Osteoblast (primary cell): ENCODE data around the gene COL8A1. TPM values are rescaled to one million over a fixed set of nuclear protein-coding genes. Genes with fewer than 3 reads are reported as not detected.
A peak's percentile ranks its signal among the peaks of the same experiment; 100 is the strongest.

Experiments used
- DNase-seq: peaks from one replicate; pipeline ENCODE4 v3.0.0; 2011; ENCODE audit warnings: low spot score, mixed read lengths; ENCODE audit not compliant: insufficient read length; ENCODE audit errors: missing footprints
- H2AFZ ChIP-seq: 2 replicates; pipeline ENCODE4 v1.6.0; 2011; ENCODE audit warnings: mild to moderate bottlenecking, low read length
- H3K27ac ChIP-seq: 2 replicates; pipeline ENCODE4 v1.5.1; 2011; ENCODE audit warnings: mild to moderate bottlenecking, low read depth, low read length, moderate library complexity
- H3K27me3 ChIP-seq: 2 replicates; pipeline ENCODE4 v1.6.0; 2012; ENCODE audit warnings: mild to moderate bottlenecking, control low read depth, inconsistent platforms, low read length, moderate library complexity; ENCODE audit not compliant: insufficient read depth
- H3K36me3 ChIP-seq: 2 replicates; pipeline ENCODE4 v1.5.1; 2011; ENCODE audit warnings: mild to moderate bottlenecking, low read length, control low read depth, moderate library complexity; ENCODE audit not compliant: insufficient read depth
- H3K4me1 ChIP-seq: 2 replicates; pipeline ENCODE4 v1.5.1; 2011; ENCODE audit warnings: mild to moderate bottlenecking, low read length, control low read depth, moderate library complexity; ENCODE audit not compliant: insufficient read depth
- H3K4me2 ChIP-seq: 2 replicates; pipeline ENCODE4 v1.6.0; 2011; ENCODE audit warnings: mild to moderate bottlenecking, low read length; ENCODE audit not compliant: insufficient read depth
- H3K4me3 ChIP-seq: fragments of 200-600 bp; sonication (generic); 3 replicates; pipeline ENCODE4 v1.5.1; 2012; ENCODE audit warnings: mild to moderate bottlenecking, low read length, inconsistent platforms; ENCODE audit not compliant: insufficient read depth
- H3K79me2 ChIP-seq: 2 replicates; pipeline ENCODE4 v1.6.0; 2012; ENCODE audit warnings: mild to moderate bottlenecking, low read length, control low read depth, inconsistent platforms; ENCODE audit not compliant: insufficient read depth
- H3K9me3 ChIP-seq: 2 replicates; pipeline ENCODE4 v1.5.1; 2011; ENCODE audit warnings: low read depth, low read length, control low read depth
- H4K20me1 ChIP-seq: 2 replicates; pipeline ENCODE4 v1.6.0; 2012; ENCODE audit warnings: mild to moderate bottlenecking, low read length, control low read depth; ENCODE audit not compliant: insufficient read depth
- total RNA-seq: library from RNA; depleted of rRNA; stranded (reverse); fragments of >200 nt; gene quantifications from 2 replicates; pipeline ENCODE4 v1.2.3, GENCODE V29; 2012
- TF ChIP-seq, protein P1 (sequence below): IDR thresholded peaks from 2 replicates; pipeline ENCODE4 v1.5.1; 2011; ENCODE audit warnings: mild to moderate bottlenecking, low read depth, low read length, moderate library complexity; ENCODE audit errors: extremely low read depth

COL8A1 gene
- total RNA-seq, 1 donor, result 311 TPM

DNA sequence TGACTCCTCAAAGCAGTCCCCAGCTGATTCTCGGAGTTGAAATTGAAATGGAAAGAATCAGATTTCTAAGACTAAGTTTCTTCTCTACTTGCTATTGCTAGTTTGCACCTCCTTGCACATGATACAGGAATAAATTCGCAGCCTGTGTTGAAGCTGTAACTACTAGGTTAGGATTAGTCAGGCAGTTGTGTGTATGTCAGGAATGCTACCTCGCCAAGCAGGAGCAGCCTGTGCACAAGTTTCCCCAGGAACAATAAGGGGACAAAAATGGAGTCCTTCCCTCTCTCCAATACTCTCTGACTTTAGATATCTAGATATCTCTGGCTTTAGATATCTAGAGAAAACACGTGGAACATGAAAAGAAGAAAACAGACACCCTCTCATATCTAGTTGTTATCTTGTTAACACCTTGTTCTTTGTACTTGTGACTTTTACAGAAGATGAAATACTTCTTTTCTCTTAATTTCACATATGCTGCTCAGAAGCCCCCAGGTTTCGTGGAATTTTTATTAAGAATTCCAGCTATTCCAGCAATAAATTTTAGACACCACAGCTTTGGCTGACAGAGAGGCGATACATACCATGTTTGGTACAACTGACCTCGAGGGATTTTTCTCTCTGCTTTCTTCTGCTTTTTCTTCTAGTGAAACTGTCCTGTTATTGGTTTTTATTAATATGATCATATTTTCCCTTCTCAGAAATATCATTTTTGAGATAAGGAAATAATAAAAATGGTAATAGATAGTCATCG is 123.2 kb downstream of the COL8A1 start:
- Histone ChIP-seq H3K4me2 (no peak overlapping the region), H3K36me3 (peaks cover 15% of the 10 kb centered on the region), H2AFZ (no peak overlapping the region), H3K4me1 (peaks cover 52% of the 10 kb centered on the region), H3K4me3 (no peak overlapping the region), H3K27ac (no peak overlapping the region), H3K27me3 (no peaks in the 10 kb centered on the region), H4K20me1 (no peaks in the 10 kb centered on the region), H3K79me2 (peaks cover 2% of the 10 kb centered on the region), H3K9me3 (no peaks in the 10 kb centered on the region)
- DNase-seq, result no peak
- TF ChIP-seq, protein P1, sequence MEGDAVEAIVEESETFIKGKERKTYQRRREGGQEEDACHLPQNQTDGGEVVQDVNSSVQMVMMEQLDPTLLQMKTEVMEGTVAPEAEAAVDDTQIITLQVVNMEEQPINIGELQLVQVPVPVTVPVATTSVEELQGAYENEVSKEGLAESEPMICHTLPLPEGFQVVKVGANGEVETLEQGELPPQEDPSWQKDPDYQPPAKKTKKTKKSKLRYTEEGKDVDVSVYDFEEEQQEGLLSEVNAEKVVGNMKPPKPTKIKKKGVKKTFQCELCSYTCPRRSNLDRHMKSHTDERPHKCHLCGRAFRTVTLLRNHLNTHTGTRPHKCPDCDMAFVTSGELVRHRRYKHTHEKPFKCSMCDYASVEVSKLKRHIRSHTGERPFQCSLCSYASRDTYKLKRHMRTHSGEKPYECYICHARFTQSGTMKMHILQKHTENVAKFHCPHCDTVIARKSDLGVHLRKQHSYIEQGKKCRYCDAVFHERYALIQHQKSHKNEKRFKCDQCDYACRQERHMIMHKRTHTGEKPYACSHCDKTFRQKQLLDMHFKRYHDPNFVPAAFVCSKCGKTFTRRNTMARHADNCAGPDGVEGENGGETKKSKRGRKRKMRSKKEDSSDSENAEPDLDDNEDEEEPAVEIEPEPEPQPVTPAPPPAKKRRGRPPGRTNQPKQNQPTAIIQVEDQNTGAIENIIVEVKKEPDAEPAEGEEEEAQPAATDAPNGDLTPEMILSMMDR, result no peak

GRCh38 chr3:99762901-99763300 is 124.5 kb downstream of the COL8A1 start:
- no peak for DNase-seq
- peaks cover 51% of the 10 kb centered on the region for H3K4me1 ChIP-seq
- no peaks in the 10 kb centered on the region for H3K9me3 ChIP-seq
- H2AFZ ChIP-seq, result no peak overlapping the region
- H3K27me3 ChIP-seq, result no peaks in the 10 kb centered on the region
- peaks cover 25% of the 10 kb centered on the region for H3K36me3 ChIP-seq
- peaks cover 2% of the 10 kb centered on the region for H3K79me2 ChIP-seq
- no peak overlapping the region for H3K4me3 ChIP-seq
- no peak overlapping the region for H3K27ac ChIP-seq
- no peak overlapping the region for H3K4me2 ChIP-seq
- H4K20me1 ChIP-seq, result no peaks in the 10 kb centered on the region
- TF ChIP-seq, protein P1, result no peak

DNA sequence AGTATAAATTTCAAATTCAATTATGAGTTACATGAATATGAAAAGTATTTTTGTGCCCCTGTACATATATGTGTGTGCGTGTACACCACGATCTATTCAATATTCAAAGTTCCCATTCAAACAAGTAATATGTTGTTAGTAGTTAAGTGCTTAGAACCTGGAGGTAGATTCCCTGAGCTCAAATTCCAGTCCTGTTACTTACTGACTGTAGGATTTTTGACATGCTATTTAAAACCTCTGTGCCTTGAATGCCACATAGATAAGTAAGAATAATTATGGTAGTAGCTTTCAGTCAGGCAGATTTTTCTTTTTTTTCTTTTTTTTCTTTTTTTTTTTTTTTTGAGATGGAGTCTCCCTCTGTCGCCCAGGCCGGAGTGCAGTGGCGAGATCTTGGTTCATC is 126.0 kb downstream of the COL8A1 start:
- no peak overlapping the region for H3K4me2 ChIP-seq
- H3K79me2 ChIP-seq, result no peaks in the 10 kb centered on the region
- H2AFZ ChIP-seq, result no peak overlapping the region
- H3K27me3 ChIP-seq, result no peaks in the 10 kb centered on the region
- H3K36me3 ChIP-seq, result peaks cover 32% of the 10 kb centered on the region
- TF ChIP-seq, protein P1, result no peak
- H4K20me1 ChIP-seq, result no peaks in the 10 kb centered on the region
- no peaks in the 10 kb centered on the region for H3K9me3 ChIP-seq
- H3K4me3 ChIP-seq, result no peak overlapping the region
- no peak overlapping the region for H3K27ac ChIP-seq
- no peak for DNase-seq
- peaks cover 44% of the 10 kb centered on the region for H3K4me1 ChIP-seq

GRCh38 chr3:99765042-99765942 is 126.9 kb downstream of the COL8A1 start:
- Histone ChIP-seq H2AFZ (no peak overlapping the region), H3K9me3 (no peaks in the 10 kb centered on the region), H4K20me1 (no peaks in the 10 kb centered on the region), H3K27ac (peak overlapping the region; percentile 8), H3K4me3 (no peak overlapping the region), H3K36me3 (peaks cover 32% of the 10 kb centered on the region), H3K4me2 (no peak overlapping the region), H3K27me3 (no peaks in the 10 kb centered on the region), H3K4me1 (peaks cover 38% of the 10 kb centered on the region), H3K79me2 (no peaks in the 10 kb centered on the region)
- no peak for DNase-seq
- TF ChIP-seq, protein P1, result no peak
